ENCODE data around the gene SEC24D. TPM values are rescaled to one million over a fixed set of nuclear protein-coding genes. Genes with fewer than 3 reads are reported as not detected.
"Not testable (repeated sequence)": the region's sequence is repeated elsewhere in the genome, so short reads cannot be mapped to it uniquely, and the experiment has no call there.

The SEC24D gene, protein sequence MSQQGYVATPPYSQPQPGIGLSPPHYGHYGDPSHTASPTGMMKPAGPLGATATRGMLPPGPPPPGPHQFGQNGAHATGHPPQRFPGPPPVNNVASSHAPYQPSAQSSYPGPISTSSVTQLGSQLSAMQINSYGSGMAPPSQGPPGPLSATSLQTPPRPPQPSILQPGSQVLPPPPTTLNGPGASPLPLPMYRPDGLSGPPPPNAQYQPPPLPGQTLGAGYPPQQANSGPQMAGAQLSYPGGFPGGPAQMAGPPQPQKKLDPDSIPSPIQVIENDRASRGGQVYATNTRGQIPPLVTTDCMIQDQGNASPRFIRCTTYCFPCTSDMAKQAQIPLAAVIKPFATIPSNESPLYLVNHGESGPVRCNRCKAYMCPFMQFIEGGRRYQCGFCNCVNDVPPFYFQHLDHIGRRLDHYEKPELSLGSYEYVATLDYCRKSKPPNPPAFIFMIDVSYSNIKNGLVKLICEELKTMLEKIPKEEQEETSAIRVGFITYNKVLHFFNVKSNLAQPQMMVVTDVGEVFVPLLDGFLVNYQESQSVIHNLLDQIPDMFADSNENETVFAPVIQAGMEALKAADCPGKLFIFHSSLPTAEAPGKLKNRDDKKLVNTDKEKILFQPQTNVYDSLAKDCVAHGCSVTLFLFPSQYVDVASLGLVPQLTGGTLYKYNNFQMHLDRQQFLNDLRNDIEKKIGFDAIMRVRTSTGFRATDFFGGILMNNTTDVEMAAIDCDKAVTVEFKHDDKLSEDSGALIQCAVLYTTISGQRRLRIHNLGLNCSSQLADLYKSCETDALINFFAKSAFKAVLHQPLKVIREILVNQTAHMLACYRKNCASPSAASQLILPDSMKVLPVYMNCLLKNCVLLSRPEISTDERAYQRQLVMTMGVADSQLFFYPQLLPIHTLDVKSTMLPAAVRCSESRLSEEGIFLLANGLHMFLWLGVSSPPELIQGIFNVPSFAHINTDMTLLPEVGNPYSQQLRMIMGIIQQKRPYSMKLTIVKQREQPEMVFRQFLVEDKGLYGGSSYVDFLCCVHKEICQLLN
- 10 to 100 TPM; 33.1 to 36.1 TPM for total RNA-seq

DNA sequence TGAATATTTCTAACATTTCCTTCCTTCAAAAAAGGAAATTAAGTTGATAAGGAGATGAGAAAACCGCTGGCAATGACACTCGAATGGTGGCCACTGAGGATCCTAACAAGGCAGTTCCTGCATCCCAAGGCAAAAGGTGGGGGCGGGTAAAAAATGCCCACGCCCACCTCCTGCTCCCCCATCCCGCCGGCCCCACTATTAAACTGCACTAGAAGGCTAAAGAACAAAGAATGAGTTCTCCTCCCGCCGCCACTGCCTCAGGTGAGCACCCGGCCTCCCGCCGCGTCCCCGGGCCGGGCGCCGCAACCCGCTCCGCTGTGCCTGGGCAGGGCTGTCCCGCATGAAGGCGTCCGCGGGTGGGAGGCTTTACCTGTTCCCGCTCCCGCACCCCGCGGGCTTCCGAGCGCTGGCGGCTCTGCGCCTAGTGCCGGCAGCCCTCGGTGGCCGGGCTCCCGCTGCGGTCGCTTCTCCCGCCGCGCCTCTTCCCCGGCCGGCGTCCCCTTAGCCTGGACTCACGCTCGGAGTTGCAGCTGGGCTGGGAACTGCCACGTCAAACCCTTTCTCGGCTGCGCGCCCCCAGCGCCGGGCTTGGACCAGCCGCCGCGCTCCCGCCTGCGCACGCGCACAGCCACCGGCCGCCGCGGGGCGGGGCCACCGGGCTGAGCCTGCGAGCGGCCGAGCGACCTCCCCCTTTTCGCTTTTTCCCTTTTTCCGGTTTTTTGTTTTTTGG, at the start of gene SEC24D:
Gene SEC24D, minus strand, starts transcription at position 556 of the 730 bp plus-strand sequence. CDS start 2,430 bp downstream, outside the sequence.
- POLR2A ChIA-PET = no interaction called here
- H3K9me3 Mint-ChIP-seq = no peaks in the 10 kb centered on the region
- peaks cover 24% of the 10 kb centered on the region for H3K4me1 Mint-ChIP-seq

DNA sequence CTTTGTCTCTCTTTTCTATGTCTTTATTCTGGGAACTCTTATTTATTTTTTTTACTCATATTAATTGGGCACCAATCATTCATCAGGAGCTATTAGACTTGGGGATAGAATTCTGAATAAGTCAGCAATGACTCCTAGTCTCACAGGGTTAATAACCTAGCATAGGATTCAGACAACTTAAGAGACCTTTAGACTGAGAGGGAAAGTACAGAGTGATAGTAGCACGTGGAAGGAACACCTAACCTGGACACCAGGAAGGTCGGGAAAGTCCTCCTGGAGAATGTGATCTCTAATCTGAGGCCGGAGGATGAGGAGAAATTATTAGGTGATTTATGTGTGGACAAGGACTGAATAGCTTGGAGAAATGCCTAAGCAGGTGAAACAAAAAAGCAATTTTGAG, 48.8 kb upstream of the SEC24D start:
- Mint-ChIP-seq H3K9me3 (no peaks in the 10 kb centered on the region), H3K27me3 (peaks cover 30% of the 10 kb centered on the region), H3K4me1 (peaks cover 14% of the 10 kb centered on the region), H3K27ac (no peak overlapping the region), H3K4me3 (no peak overlapping the region), H3K36me3 (ENCODE audit: low read depth) (no peaks in the 10 kb centered on the region)
- CTCF ChIA-PET = no interaction called here
- POLR2A ChIA-PET = no interaction called here
- no peak for DNase-seq

More for the DNA sequence above, at the start of gene SEC24D:
- Mint-ChIP-seq H3K4me3 (peak within 1 kb of the TSS; percentile 98), H3K36me3 (ENCODE audit: low read depth) (peaks cover 11% of the 10 kb centered on the region), H3K27ac (peak within 1 kb of the TSS; percentile 98), H3K27me3 (no peaks in the 10 kb centered on the region)
- CTCF ChIA-PET = interaction anchor here (0.6 to 1.1 kb wide), 3 partner anchors 11 to 21 kb away, joined by 3 to 5 read pairs (median 4); no protein-coding TSS in a partner anchor
- peak; percentile 82 for DNase-seq

DNA sequence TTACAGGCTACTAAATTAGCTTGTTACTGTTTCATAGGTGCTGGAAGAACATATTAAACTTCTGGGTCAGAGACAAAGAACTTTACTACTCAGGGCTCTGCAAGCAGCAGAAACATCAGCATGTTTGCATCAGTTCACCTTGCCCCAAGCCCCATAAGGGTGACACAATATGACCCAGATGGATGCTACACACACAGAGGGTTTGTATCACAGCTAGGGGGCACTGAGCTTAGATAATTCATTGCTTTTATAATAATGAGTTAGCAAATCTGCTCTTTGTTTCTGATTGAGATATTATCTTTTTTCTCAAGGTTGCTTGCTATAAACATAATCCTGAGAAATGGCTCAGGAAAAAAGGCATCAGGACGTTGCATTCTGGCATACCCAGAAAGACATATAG, 47.9 kb upstream of the SEC24D start:
- CTCF ChIA-PET = no interaction called here

DNA sequence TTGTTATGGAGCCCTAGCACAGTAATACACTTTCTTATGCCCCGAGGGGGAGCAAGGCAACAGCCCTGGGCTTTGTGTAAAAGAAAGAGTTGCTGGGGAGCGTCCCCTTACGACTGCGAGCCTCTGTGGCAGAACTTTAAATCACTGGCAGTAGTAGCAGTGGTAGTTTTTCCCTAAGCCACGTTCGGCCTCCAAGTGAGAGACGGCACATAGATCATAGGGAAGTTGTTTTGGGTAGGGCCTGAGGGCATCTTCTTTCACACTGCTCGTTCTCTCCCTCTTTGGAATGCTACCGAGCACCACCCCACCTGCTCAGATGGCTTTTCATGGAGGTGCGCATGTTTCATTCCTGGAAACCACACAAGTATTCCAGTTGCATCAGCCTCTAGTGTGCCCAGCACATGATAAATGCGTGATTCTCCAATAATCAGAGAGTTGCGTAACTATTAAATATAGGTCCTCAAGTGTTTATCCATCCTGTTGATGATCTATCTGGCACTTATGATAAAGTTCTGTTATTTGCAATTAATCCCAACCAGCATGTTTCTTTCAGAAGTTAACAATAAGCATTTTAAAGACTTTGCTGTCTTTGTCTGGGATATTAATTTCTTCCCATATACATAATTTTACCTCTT, 45.7 kb upstream of the SEC24D start:
- H3K4me1 Mint-ChIP-seq = no peaks in the 10 kb centered on the region
- no peak overlapping the region for H3K4me3 Mint-ChIP-seq
- no peak for DNase-seq
- no peak overlapping the region for H3K27ac Mint-ChIP-seq
- peaks cover 11% of the 10 kb centered on the region for H3K27me3 Mint-ChIP-seq
- POLR2A ChIA-PET = no interaction called here
- peaks cover 7% of the 10 kb centered on the region for H3K9me3 Mint-ChIP-seq
- CTCF ChIA-PET = no interaction called here
- H3K36me3 Mint-ChIP-seq (ENCODE audit: low read depth) = no peaks in the 10 kb centered on the region

More for the DNA sequence above, 47.9 kb upstream of the SEC24D start:
- Mint-ChIP-seq H3K9me3 (peaks cover 2% of the 10 kb centered on the region), H3K4me1 (peaks cover 9% of the 10 kb centered on the region), H3K4me3 (no peak overlapping the region), H3K27ac (no peak overlapping the region), H3K36me3 (ENCODE audit: low read depth) (no peaks in the 10 kb centered on the region), H3K27me3 (peaks cover 24% of the 10 kb centered on the region)
- no peak for DNase-seq
- POLR2A ChIA-PET = no interaction called here

DNA sequence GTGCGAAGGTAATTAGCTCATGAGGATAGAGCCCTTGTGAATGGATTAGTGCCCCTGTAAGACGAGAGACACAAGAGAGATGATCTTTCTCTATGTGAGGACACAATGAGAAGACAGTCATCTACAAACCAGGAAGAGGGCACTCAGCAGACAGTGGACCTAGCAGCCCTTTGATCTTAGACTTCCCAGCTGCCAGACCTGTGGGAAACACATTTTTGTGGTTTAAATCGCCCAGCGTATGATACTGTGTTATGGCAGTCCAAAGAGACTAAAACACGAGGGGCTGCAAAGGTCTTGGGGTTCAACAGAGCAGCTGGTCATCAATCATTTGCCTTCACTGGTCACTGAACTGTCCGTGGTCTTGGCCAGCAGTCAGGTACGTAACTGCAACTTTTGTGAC, 43.5 kb upstream of the SEC24D start:
- CTCF ChIA-PET = interaction anchor here (0.7 to 1.1 kb wide), 2 partner anchors 15 to 43 kb away, joined by 3 read pairs; no protein-coding TSS in a partner anchor
- Mint-ChIP-seq H3K9me3 (peaks cover 7% of the 10 kb centered on the region), H3K27ac (no peak overlapping the region), H3K4me3 (no peak overlapping the region), H3K36me3 (ENCODE audit: low read depth) (no peaks in the 10 kb centered on the region), H3K27me3 (no peaks in the 10 kb centered on the region), H3K4me1 (no peaks in the 10 kb centered on the region)
- POLR2A ChIA-PET = no interaction called here
- DNase-seq = no peak

DNA sequence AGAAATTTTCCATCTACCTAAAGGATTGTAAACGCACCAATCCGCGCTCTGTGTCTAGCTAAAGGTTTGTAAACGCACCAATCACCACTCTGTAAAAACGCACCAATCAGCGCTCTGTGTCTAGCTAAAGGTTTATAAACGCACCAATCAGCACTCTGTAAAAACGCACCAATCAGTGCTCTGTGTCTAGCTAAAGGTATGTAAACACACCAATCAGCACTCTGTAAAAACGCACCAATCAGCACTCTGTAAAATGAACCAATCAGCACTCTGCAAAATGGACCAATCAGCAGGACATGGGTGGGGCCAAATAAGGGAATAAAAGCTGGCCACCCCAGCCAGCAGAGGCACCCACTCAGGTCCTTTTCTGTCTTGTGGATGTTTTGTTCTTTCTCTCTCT, 42.6 kb upstream of the SEC24D start:
- H3K27ac Mint-ChIP-seq; H3K27me3 Mint-ChIP-seq; H3K9me3 Mint-ChIP-seq; H3K4me1 Mint-ChIP-seq; H3K36me3 Mint-ChIP-seq (ENCODE audit: low read depth); H3K4me3 Mint-ChIP-seq; DNase-seq; POLR2A ChIA-PET: not testable (repeated sequence)
- CTCF ChIA-PET = interaction anchor here (0.7 to 1.1 kb wide), 2 partner anchors 14 to 42 kb away, joined by 3 read pairs; no protein-coding TSS in a partner anchor

DNA sequence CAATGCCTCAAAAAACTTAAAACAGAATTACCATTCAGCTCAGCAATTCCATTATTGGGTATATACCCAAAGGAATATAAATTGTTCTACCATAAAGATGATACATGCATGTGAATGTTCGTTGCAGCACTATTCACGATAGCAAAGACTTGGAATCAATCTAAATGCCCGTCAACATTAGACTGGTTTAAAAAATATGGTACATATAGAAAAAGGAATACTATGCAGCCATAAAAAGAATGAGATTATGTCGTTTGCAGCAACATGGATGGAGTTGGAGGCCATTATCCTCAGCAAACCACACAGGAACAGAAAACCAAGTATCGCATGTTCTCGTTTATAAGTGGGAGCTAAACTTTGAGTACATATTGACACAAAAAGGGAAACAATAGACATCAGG, 41.9 kb upstream of the SEC24D start:
- H3K4me3 Mint-ChIP-seq = no peak overlapping the region
- no peaks in the 10 kb centered on the region for H3K27me3 Mint-ChIP-seq
- no peaks in the 10 kb centered on the region for H3K36me3 Mint-ChIP-seq (ENCODE audit: low read depth)
- ChIA-PET POLR2A (no interaction called here), CTCF (no interaction called here)
- peaks cover 7% of the 10 kb centered on the region for H3K9me3 Mint-ChIP-seq
- no peaks in the 10 kb centered on the region for H3K4me1 Mint-ChIP-seq
- no peak overlapping the region for H3K27ac Mint-ChIP-seq
- DNase-seq = no peak

DNA sequence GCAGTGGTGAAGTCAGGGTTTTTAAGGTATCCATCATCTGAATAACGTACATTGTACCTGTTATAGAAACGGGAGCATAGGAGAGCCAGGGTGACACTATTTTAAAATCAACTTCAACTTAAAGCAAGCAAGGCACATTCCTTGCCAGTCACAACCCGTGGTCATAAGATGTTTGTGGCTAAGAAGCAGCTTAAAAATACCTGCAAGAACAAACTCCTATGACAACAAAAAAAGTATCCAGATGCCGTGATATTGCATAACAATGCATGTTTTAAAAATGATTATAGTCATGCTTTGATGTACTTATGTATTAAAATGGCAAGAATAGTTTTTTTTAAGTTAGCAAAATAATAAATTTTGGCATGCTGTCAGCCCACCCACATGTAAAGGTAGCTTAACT, 36.3 kb upstream of the SEC24D start:
- DNase-seq = no peak
- no peaks in the 10 kb centered on the region for H3K36me3 Mint-ChIP-seq (ENCODE audit: low read depth)
- ChIA-PET CTCF (no interaction called here), POLR2A (no interaction called here)
- H3K9me3 Mint-ChIP-seq = no peaks in the 10 kb centered on the region
- no peaks in the 10 kb centered on the region for H3K4me1 Mint-ChIP-seq
- no peaks in the 10 kb centered on the region for H3K27me3 Mint-ChIP-seq
- H3K27ac Mint-ChIP-seq = no peak overlapping the region
- H3K4me3 Mint-ChIP-seq = no peak overlapping the region

DNA sequence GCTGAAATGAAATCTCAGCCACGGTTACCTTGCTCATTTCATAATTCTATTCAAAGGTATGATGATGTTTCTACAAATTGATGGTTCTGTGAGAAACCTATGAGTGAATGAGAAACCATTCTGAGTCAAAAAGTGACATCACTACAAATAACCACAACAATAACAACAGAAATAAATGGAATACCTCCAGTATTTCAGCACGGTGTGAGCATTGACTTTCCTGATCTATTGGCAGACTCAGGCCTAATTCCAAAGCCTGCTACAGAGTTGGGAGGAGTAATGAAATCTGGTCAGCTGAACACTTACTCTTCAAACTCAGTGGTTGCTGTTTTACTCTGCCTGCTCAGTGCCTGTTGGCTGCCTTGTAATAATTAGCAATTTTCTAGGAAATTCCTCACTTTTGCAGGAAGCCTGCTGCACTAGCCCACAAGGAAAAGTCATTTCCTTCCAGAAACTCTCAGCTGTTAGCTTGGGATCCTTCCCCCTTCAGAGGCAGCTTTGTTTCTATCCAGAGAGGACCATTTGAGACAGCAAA, 33.9 kb upstream of the SEC24D start:
- Mint-ChIP-seq H3K9me3 (no peaks in the 10 kb centered on the region), H3K27ac (no peak overlapping the region), H3K4me1 (no peaks in the 10 kb centered on the region), H3K4me3 (no peak overlapping the region), H3K36me3 (ENCODE audit: low read depth) (no peaks in the 10 kb centered on the region), H3K27me3 (no peaks in the 10 kb centered on the region)
- CTCF ChIA-PET = no interaction called here
- no peak for DNase-seq
- POLR2A ChIA-PET = no interaction called here

DNA sequence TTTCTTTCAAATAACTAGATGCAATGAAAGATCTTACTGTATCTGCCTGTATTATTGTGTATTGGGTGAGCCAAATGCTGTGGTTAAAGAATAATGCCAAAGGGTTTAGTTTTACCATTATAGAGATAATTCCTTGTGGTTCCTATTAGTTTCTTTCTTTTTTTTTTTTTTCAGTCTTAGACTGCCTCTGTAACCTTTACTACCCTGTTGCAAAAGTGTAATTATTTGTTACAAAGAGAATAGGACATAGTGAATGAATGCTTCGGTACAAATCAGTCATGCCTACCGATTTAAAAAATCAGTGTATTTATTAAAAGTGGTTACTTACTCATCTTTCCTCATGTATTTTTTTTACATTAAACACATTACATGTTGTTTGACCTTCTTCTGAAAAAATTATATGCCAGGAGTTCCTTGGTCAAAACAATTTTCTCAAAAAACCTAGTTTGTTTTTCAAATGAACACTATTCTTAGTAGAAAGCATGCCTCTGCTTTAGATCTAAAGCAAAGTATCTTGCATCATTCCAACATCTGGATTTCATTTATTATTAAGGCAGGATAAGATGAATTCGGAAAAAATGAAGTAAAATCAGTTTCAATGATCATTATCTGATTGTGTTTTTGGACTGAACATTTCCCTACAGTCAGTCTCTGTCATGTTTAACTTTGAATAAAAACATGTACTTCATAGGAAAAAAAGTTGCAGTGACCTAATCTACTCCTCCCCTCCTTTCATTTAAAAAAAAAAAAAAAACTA, 31.6 kb upstream of the SEC24D start:
- Mint-ChIP-seq H3K4me1 (no peaks in the 10 kb centered on the region), H3K27ac (no peak overlapping the region), H3K27me3 (no peaks in the 10 kb centered on the region), H3K9me3 (no peaks in the 10 kb centered on the region), H3K4me3 (no peak overlapping the region), H3K36me3 (ENCODE audit: low read depth) (no peaks in the 10 kb centered on the region)
- ChIA-PET POLR2A (no interaction called here), CTCF (no interaction called here)
- no peak for DNase-seq

DNA sequence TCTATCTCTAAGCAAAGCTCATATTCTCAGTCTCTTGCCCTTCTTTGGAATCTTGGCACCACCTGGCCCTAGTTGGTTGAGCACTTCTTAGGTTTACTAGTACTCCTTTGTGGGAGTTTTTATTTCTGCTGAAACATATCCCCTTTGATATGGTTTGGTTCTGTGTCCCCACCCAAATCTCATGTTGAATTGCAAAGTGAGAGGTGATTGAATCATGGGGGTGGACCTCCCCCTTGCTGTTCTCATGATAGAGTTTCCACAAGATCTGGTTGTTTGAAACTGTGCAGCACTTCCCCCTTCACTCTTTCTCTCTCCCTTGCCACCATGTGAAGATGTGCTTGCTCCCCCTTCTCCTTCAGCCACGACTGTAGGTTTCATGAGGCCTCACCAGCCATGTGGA, 30.5 kb upstream of the SEC24D start:
- Mint-ChIP-seq H3K9me3 (no peaks in the 10 kb centered on the region), H3K4me3 (no peak overlapping the region), H3K36me3 (ENCODE audit: low read depth) (no peaks in the 10 kb centered on the region), H3K27me3 (no peaks in the 10 kb centered on the region), H3K27ac (no peak overlapping the region), H3K4me1 (no peaks in the 10 kb centered on the region)
- POLR2A ChIA-PET = no interaction called here
- DNase-seq = no peak
- CTCF ChIA-PET = interaction anchor here (1.4 kb wide), 1 partner anchor 8 kb away, joined by 4 read pairs; no protein-coding TSS in a partner anchor
